HG03066 (cell line): ENCODE results near the gene DLX1.
A peak's percentile ranks its signal among the peaks of the same experiment; 100 is the strongest.

Experiments used
- ATAC-seq: cut with Tn5 transposase; IDR thresholded peaks from one replicate; pipeline ENCODE4 v1.9.1; 2021; ENCODE audit warnings: low read depth; ENCODE audit not compliant: unreplicated experiment

Gene DLX1

DNA sequence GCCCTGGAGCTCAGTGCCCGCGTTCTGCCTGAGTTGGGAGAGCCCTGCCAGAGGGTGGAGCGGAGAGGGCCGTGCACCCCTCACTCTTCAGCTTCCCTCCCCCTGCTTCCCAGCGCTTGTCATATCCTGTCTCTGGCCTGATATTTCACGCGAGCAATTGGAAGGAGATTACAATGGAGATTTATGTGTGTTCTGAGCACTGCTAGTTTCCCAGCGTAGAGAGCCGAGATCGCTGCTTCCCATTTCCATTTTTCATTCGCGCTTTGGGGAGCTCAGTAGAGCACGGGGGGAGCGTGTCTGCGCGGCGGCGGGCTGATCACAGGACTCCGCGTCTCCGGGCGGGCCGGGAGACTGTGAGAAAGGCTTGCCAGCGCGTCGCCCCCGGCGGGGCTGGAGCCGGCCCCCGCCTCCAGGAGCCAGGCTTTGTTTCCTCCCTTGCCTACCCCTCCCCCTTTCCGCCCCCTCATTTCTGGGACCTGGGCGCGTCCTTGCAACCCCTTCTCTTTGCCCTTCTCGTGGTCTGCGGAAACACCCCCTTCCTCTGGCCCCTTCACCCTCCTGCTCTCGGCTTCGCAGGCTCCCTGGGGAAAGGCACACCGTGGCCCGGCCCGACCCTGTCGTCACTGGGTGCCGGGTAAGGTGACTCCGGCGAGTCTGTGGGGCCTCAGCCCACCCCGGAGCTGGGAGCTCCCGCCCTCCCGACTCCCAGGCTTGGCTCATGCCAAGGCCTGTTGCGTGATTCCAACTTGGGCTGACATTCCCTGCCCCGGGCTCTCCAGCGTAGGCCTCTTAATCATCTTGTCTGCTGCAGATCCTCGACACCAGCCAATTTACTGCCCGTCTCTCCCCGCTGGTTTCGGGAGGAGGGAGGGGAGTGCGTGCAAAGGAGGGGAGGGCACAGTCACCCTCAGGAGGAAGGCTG, 11.6 kb downstream of the DLX1 start:
- no peak for ATAC-seq

DNA sequence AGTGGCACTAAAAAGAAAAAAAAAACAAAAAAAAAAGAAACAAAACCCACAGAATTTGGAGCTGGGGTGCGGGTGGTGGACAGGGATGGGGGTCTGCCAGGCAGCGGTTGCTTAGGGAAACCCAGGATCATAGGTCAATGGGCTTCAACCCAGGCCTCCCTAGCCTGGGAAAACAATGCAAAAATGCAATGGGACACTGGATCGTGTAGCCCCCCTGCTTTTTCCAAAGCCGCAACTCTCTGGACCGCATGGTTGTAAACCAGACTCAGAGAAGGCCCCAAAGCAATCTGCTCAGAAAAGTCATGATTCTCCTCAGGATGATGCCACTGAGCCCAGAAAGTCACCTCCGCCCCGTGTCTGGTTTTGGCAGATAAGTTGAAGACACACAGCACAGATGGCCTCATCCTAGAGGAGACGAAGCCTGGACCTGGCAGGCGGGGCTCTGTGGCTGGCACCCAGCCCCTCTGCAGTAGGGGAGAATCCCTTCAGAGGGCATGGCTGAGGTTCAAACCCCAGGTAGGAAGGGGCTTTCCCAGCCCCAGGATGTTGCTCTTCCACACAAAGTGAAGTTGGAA, 12.3 kb downstream of the DLX1 start:
- ATAC-seq = no peak

DNA sequence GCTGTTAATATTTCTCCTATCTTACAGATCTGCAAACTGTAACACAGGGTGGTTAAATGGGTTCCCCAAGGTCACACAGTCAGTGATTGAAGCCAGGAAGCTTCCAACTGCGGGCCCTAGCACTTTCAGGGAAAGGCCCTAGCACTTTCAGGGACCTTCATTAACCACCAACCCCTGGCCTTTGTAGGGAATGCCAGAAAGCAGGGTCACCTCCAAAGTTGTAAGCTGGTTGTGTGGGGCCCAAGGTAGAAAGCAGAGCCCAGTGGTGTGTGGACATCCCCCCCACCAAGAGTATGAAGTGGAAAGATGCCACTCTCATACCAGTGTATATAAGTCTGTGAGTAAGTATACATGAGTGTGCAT, 13.0 kb downstream of the DLX1 start:
- no peak for ATAC-seq

DNA sequence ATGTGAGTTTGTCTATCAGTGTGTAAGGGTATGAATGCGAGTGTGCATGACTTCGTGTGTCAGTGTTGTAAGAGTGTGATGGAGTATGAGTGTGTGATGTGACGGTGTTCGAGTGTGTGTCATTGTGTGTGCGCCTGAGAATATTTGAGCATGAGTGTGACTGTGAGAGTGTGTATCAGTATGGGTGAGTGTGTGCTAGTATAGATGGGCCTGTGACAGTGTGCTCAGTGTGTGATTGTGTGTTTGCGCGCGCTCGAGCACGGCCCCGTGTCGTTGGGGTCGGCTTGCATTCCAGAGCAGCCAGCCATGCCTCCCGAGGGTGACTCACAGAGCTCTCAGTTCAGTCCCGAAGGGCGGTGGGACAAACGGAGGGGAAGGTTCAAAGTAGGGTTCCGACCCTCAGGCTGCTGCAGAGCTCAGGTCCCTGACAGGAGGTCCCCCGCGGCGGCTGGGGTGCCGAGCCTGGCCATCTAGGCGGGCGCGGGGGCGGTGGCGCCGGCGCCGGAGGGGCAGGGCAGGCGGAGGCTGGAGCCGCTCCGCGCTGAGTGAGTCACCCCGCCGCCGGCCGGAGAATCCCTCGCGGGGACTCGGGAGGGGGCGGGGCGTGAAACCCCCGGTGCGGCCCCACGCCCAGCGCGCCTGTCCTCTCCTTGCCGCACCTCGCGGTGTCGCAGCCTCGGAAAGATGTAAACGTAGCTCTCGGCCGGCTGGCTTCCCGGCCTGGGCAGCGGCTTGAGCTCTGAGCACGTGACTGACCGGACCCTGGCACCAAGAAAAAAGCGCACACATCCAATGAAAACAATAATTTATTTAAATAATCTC, 13.6 kb downstream of the DLX1 start:
- no peak for ATAC-seq

DNA sequence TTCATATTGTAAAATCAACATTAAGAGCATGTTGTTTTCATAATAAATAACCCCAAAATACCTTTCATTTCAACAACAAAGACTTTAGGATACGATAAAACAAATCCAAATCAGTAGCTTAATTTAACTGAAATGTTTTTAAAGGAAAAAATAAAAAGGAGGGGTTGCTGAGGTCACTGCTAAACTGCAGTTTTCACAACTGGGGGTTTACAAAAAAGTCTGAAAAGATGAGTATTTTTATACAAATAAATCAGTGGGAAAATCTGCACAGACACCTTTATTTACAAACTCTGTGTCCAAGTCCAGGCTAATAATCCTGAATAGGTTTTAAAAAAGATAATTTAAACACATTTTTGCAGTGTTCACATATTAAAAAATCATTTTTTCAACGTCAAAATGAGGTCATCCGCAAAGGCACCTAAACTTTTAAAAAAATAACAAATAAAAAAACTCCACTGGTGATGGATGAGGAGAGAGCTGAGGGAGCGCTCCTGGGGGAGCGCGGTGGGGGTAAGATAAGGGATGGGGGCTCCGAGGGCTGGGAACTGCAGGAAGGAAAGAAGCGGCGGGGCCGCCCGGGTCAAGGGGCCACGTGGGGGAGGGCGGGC, 14.3 kb downstream of the DLX1 start:
- ATAC-seq = no peak

DNA sequence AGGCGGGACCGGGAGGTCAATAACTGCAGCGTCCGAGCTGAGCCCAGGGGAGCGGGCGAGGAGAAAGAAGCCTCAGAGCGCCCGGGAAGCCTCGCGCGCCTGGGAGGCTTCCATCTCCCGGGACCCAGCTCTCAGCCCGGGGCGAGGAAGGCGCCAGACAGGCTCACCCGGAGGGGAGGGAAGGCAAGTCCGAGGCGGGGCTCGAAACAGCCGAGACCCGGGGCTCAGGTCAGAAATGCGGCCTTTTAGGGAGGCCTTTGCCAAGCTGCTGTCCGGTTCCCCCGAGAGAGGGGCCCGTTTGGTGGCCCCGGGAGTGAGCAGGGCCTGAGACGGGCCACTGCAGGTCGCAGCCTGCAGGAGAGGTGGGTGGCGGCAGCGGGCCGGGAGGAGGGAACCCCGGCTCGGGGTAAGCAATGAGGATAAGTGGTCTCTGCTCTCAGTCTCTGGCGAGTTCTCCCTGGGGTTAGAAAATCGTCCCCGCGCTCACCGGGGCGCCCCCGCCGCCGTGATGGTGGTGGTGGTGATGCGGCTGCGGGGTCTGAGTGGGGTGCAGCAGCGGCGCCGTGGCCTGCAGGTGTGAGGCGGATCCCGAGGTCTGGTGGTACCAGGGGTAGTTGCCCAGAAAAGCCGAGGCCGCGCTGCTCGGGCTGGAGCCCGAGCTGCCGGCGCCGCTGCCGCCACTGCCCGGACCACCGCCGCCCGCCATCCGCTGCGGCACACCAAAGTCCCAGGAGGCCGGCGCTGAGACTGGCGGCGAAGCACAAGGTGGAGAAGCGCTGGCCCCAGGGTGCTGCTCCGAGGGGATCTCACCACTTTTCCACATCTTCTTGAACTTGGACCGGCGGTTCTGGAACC, 15.0 kb downstream of the DLX1 start:
- ATAC-seq = no peak

DNA sequence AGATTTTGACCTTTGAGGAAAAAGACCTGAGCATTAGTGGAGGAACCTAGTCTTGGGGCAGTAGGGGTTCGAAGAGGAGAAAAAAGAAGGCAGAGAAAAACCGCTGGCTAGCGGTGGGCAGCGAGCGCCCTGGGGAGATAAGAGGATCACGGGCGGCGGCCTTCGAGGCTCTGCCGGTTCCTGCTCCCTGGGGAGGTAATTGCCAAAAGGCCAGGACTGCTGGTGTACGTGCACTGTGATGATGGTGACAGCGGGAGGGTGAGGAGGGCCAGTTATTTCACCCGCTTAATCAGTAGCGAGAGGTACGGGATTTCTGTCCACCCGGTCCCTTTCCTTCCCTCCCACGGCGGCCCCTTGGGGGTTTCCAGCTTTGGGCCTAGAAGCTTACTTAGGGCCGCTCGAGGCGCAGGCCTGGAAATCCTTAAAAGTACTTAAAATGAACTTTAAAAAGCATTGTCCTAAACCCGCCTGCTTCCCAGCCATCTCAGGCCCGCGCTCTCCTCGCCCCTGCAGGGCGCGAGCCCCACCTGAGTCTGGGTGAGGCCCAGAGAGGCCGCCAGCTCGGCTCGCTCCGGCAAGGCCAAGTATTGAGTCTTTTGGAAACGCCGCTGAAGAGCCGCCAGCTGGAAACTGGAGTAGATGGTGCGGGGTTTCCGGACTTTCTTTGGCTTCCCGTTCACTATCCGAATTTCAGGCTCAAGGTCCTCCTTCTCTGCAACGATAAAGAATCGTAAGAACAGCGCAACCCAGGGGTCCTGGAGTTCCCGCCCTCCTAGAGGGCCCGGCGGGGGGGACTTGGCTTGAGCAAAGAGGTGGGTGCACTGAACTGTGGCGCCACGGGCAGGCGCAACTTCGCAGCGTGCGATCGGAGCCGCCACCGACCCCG, 15.9 kb downstream of the DLX1 start:
- ATAC-seq = no peak

DNA sequence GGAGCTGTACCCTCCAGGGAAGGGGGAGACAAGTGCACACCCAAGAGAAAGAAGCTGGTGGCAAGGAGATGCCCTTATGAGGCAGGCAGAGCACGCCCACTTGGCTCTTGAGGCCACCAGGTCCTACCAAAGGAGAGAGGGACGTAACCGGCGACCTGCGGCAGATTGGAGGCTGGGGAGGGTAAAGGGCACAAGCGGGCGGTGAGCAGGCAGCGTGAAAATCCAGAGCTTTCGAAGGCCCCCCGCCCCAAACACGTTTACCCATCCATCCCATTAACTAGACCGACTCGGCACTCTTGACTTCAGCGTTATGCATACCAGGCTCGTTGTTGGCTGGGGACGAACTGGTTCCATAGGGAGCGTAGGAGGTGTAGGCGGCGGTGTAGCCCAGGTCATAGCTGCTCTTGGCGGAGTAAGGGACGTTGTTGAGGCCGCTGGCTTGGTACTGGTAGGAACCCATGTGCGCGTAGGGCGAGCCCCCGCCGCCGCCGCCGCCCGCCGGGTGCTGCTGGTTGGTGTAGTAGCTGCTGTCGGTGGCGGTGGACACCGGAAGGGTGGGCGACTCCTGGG, 16.6 kb downstream of the DLX1 start:
- no peak for ATAC-seq

DNA sequence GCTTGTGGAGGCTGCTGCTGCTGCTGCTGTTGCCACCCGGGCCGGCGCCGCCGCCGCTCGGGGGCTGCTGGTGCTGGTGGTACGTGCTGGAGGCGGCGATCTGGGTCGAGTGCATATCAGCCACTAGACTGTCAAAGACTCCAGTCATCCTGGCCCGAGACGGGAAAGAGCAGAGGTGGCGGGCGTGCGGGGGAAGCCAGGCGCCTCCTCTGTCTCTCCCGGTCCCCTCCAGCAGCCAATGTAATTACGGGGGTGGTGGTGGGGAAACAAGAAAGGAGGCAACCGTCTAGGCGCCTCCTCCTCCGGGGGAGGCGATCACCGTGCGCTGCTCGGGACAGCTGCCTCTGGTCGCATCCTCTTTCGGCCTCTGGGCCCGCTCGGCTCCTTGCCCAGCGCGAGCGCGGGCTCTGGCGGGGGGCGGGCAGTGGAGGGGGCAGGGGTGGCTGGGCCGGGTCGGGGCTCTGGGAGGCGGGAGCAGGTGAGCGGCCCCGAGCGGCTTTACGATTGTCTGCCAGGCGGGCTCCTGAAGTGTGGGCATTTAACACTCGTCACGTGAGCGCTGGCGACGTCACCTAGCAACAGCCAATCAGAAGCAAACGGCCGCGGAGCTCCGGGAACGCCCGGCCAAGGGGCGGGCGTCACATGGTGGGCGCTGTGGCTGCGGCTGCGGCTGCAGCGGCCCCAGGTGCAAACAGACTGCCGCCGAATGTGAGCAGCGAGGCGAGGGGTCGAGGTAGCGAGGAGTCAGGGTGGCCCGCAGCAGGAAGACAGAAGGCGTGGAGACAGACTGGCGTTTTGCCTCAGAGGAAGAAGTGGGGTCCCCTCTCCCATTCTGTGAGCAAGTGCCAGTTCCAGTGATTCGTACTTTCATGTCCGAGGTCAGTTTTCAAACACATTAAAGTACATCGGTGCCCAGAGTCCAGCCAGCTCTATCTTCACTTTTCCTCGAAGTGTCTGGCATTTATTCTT, 17.4 kb downstream of the DLX1 start, which contains the start of gene DLX2:
DLX2 (minus strand) TSS at position 510 of the 969 bp plus-strand sequence; CDS start at position 148, 362 bp downstream.
- ATAC-seq = peak; percentile 67

DNA sequence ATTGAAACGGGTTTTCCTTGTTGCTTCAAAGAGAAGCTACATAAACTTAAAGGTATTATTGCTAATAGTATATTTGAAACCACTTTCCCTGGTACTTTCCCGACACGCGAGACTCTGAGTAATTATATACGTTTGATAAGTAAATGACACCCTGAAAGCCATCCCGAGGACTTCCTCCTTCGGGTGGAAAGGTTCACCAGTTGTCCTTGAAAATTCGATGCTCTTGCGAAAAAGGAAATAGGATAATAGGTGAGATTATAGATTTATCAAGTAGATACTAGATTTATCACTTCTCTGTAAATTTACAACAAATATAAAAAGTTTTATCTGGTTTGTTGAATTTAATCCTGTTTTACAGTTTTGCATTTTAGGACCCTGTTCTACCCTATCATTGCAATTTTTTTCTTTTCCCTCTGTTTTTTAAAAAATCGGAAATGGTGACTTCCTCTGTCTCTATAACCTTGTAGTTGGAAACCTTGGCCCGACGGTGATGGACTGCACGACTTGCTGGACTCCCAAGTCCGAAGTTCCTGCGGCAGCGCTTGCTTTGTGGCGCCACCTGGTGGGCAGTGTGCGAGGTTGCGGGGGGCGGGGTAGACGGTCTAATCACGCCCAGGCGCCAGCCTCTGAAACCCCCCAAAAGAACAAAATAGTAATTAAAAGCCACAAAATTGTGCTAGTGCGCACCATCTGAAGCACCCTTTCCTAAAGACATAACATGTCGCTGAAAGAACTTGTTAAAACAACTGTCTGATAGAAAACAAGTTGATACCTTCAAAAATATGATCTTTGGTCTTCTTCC, 18.4 kb downstream of the DLX1 start:
- ATAC-seq = peak; percentile 33

DNA sequence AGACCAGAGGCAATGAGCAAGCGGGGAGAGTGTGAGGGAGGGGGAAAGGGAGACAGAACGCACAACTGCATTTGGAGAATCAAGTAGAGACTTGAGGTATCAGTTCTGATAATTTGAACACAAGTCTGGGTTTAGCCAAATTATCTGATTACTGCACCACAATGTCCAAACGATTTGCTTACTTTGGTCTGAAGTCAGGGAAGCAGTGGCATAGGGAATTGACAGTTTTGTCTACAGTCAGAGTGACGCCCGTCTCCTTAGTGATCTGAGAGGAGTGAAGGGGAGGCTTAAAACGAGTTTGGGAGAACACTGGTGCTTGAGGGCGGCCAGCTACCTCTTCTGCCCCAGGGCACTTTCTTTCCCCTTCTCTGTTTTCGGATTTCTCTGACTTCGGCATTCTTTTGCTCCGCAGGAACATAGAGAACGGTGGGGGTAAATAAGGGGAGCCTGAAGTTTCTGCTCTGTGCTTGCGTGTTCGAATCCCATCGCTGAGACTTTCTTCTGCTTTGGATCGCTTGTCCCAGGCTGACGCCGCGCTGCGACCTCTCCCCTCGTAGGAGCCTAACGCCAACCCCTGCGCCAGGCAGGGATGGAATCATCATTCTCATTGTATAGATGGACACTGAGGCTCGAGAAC, 20.3 kb downstream of the DLX1 start:
- ATAC-seq = no peak

DNA sequence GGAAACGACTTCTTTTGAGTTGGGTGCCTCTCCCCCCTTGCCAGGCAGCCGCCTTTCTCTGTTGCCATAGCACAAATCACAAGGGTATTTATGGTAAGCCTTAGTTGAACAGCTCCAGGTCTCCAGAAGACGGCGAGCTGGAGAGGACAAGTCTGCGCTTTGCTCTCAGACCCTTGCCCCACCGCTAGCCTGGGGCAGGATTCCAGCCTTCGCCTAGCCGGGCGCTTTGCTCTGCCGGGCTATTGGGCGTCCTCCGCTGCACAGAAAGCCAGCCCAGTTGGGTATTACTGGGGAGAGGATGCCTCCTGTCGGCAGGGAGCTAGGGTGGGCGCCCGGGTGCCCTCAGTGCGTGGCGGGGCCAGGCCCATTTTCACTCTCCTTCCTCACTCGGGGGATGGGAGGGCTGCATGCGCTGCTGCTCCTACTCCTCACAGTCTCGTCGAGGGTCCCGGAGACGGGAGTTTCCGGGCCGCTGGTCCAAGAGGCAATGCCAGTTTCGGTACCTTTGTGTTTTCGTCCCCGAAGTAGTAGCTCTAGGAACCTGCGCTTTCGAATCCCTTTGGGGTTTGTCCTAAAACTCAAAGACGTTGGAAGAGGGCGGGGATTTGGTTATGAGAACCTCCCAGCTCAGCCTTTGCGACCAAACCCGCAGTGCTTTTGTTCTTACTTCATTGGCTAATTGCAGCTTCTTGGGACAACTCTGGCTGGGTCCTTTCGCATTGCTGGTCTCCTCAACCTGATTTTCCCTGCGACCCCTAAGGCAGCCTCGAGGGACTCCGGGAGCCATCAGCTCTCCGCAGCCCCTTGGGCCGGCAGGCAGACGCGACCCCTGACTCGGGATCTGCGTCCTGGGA, 21.0 kb downstream of the DLX1 start:
- no peak for ATAC-seq

DNA sequence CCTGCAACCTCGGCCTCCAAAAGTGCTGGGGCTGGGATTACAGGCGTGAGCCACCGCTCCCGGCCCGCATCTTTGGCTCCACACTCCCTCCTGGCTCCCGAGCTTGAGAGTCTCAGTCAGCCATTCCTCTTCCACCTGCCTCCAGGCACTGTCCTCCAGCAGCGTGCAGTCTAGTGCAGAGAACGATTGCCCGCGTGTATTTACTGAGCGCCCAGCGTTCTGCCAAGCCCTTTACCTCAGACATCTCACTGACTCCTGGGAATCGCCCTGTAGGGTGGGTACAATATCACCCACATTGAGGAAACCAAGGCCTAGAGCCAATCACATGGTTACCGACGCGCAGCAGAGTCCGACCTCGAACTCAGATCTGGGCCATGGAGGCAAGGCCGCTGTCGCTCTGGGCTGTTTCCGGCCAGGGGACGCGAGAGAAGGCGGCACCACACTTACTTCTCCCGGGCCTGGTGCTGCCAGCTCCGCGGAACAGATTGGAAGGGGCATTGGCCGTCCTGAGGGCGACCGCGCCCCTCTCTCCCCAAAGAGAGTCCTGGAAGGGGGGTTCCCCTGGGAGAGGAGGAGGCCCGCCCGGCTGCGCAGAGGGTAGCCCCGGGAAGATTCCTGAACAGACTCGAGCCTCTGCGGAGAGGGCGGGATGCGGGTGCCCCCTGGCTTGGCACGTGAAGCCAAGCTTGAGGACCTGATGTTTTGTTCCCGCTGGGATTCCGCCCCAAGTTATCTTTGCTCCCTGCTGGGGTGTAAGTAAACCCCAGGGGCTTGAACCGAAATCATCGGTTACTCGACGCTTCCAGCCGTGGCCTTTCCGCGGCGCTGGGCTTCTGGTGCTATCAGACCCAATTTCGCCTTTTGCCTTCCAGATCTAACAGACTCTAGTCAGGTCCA, 22.6 kb downstream of the DLX1 start:
- ATAC-seq = no peak

DNA sequence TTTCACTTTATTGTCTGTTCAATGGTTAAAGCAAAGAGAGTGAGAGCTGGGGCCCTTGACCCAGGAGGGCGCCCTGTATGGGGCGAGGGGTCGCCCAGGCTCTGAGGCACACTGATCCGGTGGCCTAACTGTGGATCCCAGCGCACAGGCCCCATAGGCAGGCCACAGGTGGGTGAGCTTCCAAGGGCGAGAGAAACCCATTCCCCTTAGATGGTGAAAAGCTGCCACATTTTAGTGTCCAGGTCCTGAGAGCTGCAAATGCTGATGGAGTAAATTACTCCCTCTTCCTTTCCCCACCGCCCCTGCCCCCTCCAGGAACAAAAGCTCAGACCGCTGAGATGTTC, 23.3 kb downstream of the DLX1 start:
- no peak for ATAC-seq
